Fibroblast of mammary gland (primary cell): ENCODE results near the gene RBM42.
A peak's percentile ranks its signal among the peaks of the same experiment; 100 is the strongest.

Experiments used
- DNase-seq: peaks from one replicate; pipeline ENCODE4 v3.0.0-alpha.2; 2010; ENCODE audit warnings: low read depth
- H3K4me3 ChIP-seq: 2 replicates; pipeline ENCODE4 v1.5.1; 2011; ENCODE audit warnings: low read depth, mild to moderate bottlenecking, low read length, moderate library complexity; ENCODE audit not compliant: control insufficient read depth
- CTCF ChIP-seq: conservative IDR thresholded peaks from 2 replicates; pipeline ENCODE4 v1.5.1; 2011; ENCODE audit warnings: low read depth, low read length, inconsistent platforms; ENCODE audit not compliant: control insufficient read depth, insufficient read depth

Gene RBM42

GRCh38 chr19:35671818-35672217, 43.0 kb downstream of the RBM42 start:
- TF ChIP-seq CTCF: no peak
- DNase-seq: no peak
- H3K4me3 ChIP-seq: no peak overlapping the region

- TF ChIP-seq CTCF: no peak
- peak; percentile 71 for DNase-seq
- peak overlapping the region; percentile 35 for H3K4me3 ChIP-seq
Observed at GRCh38 chr19:35673121-35673804, 44.4 kb downstream of the RBM42 start.

GRCh38 chr19:35675589-35676140, 46.8 kb downstream of the RBM42 start:
- no peak for DNase-seq
- TF ChIP-seq CTCF: no peak
- no peak overlapping the region for H3K4me3 ChIP-seq
